Hepatocyte (in vitro differentiated cells): ENCODE measurements around the gene ASXL2. TPM values are rescaled to one million over a fixed set of nuclear protein-coding genes. Genes with fewer than 3 reads are reported as not detected.

Experiments used
- DNase-seq: peaks from one replicate; pipeline ENCODE4 v3.0.0-alpha.2; 2016; ENCODE audit warnings: low spot score
- H2AFZ ChIP-seq: fragments of 200-600 bp; sonication (generic); 2 replicates; pipeline ENCODE4 v1.6.0; 2016; ENCODE audit warnings: antibody characterized with exemption, mild to moderate bottlenecking
- H3K27ac ChIP-seq: fragments of 200-600 bp; sonication (generic); 2 replicates; pipeline ENCODE4 v1.5.1; 2016; ENCODE audit warnings: mild to moderate bottlenecking
- H3K27me3 ChIP-seq: fragments of 200-600 bp; sonication (generic); 2 replicates; pipeline ENCODE4 v1.6.1; 2016
- H3K36me3 ChIP-seq: fragments of 200-600 bp; sonication (generic); replicated peaks from 2 replicates; pipeline ENCODE4 v1.5.1; 2016; ENCODE audit warnings: low read depth; ENCODE audit not compliant: insufficient read depth
- H3K4me1 ChIP-seq: fragments of 200-600 bp; sonication (generic); 2 replicates; pipeline ENCODE4 v1.5.1; 2016; ENCODE audit warnings: mild to moderate bottlenecking, moderate library complexity; ENCODE audit not compliant: insufficient read depth
- H3K4me2 ChIP-seq: fragments of 200-600 bp; sonication (generic); 2 replicates; pipeline ENCODE4 v1.6.0; 2016
- H3K4me3 ChIP-seq: fragments of 200-600 bp; sonication (generic); 2 replicates; pipeline ENCODE4 v1.5.1; 2016; ENCODE audit warnings: mild to moderate bottlenecking
- H3K79me2 ChIP-seq: fragments of 200-600 bp; sonication (generic); 2 replicates; pipeline ENCODE4 v1.6.0; 2017; ENCODE audit warnings: mild to moderate bottlenecking
- H3K9me2 ChIP-seq: fragments of 200-600 bp; sonication (generic); replicated peaks from 2 replicates; pipeline ENCODE4 v1.6.0; 2017; ENCODE audit warnings: mild to moderate bottlenecking; ENCODE audit not compliant: insufficient read depth
- H3K9me3 ChIP-seq: fragments of 200-600 bp; sonication (generic); 2 replicates; pipeline ENCODE4 v1.5.1; 2016; ENCODE audit warnings: low read depth, mild to moderate bottlenecking
- H4K20me1 ChIP-seq: fragments of 200-600 bp; sonication (generic); 2 replicates; pipeline ENCODE4 v1.6.0; 2016; ENCODE audit warnings: mild to moderate bottlenecking; ENCODE audit not compliant: insufficient read depth, poor library complexity, severe bottlenecking
- CTCF ChIP-seq: fragments of 200-600 bp; sonication (generic); IDR thresholded peaks from 2 replicates; pipeline ENCODE4 v1.5.1; 2016; ENCODE audit warnings: antibody characterized with exemption, mild to moderate bottlenecking; ENCODE audit not compliant: poor library complexity
- EZH2 ChIP-seq: fragments of 200-600 bp; sonication (generic); IDR thresholded peaks from 2 replicates; pipeline ENCODE4 v1.6.1; 2016; ENCODE audit warnings: antibody characterized with exemption, mild to moderate bottlenecking, borderline replicate concordance
- EZH2phosphoT487 ChIP-seq: fragments of 200-600 bp; sonication (generic); IDR thresholded peaks from one replicate; pipeline ENCODE4 v1.6.1; 2018; ENCODE audit warnings: antibody characterized with exemption, mild to moderate bottlenecking, low read depth, moderate library complexity; ENCODE audit not compliant: unreplicated experiment, severe bottlenecking
- WGBS: methylation state at CpG from one replicate; pipeline ENCODE4 v1.1.6; 2016; ENCODE audit warnings: low lambda C conversion rate; ENCODE audit errors: missing lambda C conversion rate; 5-methylcytosine and 5-hydroxymethylcytosine counted together
- polyA plus RNA-seq: library from polyadenylated mRNA; unstranded; fragments of >200 nt; fragmentation: Nextera tagmentation; extraction: Ambion mirVana; gene quantifications from 2 replicates; pipeline ENCODE4 v1.2.1, GENCODE V29; 2016
- total RNA-seq: library from RNA; depleted of rRNA; stranded (reverse); fragments of >200 nt; gene quantifications from 2 replicates; pipeline ENCODE4 v1.2.3, GENCODE V29; 2014

The ASXL2 gene
- total and polyA plus RNA-seq, 2 experiments from 2014 or later, result 4.3 to 13.3 TPM

- TF ChIP-seq EZH2 (no peak), CTCF (no peak)
- Histone ChIP-seq H3K36me3 (no peaks in the 10 kb centered on the region), H3K4me3 (no peak overlapping the region), H3K4me1 (peaks cover 7% of the 10 kb centered on the region), H3K4me2 (no peak overlapping the region), H3K27me3 (no peaks in the 10 kb centered on the region), H2AFZ (no peak overlapping the region), H3K27ac (no peak overlapping the region), H3K9me3 (no peaks in the 10 kb centered on the region), H3K9me2 (no peaks in the 10 kb centered on the region), H4K20me1 (peaks cover 3% of the 10 kb centered on the region), H3K79me2 (peaks cover 33% of the 10 kb centered on the region)
- no peak for DNase-seq
- WGBS, result 95% methylated on average over 2 of the region's 2 CpGs
These were observed 53.0 kb downstream of the ASXL2 start for GRCh38 chr2:25825238-25825637.

DNA sequence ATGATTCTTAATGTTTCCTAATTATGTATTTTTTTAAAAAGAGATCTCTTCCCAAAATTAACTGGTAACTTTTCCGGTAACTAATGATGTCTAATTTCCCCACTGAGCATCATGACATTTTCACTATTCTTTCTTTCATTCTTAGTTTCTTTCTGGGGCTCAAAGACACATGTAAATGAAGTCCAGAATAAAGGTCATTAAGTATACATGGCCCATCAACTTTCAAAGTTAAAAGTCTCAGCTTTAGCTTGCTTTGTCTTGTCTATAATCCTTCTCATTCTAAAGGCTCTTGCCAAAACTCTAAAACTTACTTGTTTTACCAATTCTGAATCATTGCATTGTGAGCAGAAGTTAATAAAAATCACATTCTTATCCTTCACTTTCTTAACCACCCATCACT, 53.6 kb downstream of the ASXL2 start:
- H4K20me1 ChIP-seq, result peaks cover under 1% of the 10 kb centered on the region
- DNase-seq, result no peak
- TF ChIP-seq EZH2phosphoT487 (no peak), EZH2 (no peak), CTCF (no peak)

GRCh38 chr2:25824216-25824615, 54.1 kb downstream of the ASXL2 start:
- Histone ChIP-seq H3K9me2 (no peaks in the 10 kb centered on the region), H4K20me1 (no peaks in the 10 kb centered on the region), H3K79me2 (peaks cover 28% of the 10 kb centered on the region), H3K4me1 (peaks cover under 1% of the 10 kb centered on the region), H3K4me3 (no peak overlapping the region), H3K27ac (no peak overlapping the region), H2AFZ (no peak overlapping the region), H3K9me3 (no peaks in the 10 kb centered on the region), H3K36me3 (no peaks in the 10 kb centered on the region), H3K4me2 (no peak overlapping the region), H3K27me3 (no peaks in the 10 kb centered on the region)
- no peak for DNase-seq
- no peak for TF ChIP-seq CTCF
- TF ChIP-seq EZH2phosphoT487, result no peak
- TF ChIP-seq EZH2, result no peak
- WGBS, result 90% methylated on average over 3 of the region's 3 CpGs

More for the DNA sequence above, 53.6 kb downstream of the ASXL2 start:
- no peak overlapping the region for H3K27ac ChIP-seq
- H3K4me1 ChIP-seq, result peaks cover 5% of the 10 kb centered on the region
- H3K4me2 ChIP-seq, result no peak overlapping the region
- H3K4me3 ChIP-seq, result no peak overlapping the region
- peaks cover 28% of the 10 kb centered on the region for H3K79me2 ChIP-seq
- no peaks in the 10 kb centered on the region for H3K9me3 ChIP-seq
- H3K27me3 ChIP-seq, result no peaks in the 10 kb centered on the region
- no peaks in the 10 kb centered on the region for H3K36me3 ChIP-seq
- no peak overlapping the region for H2AFZ ChIP-seq
- 100% methylated on average over 1 of the region's 1 CpG for WGBS
- no peaks in the 10 kb centered on the region for H3K9me2 ChIP-seq
